Fibroblast of peridontal ligament (primary cell): ENCODE results near the gene ADCY5.

Source experiments
- DNase-seq: peaks from one replicate; pipeline ENCODE4 v3.0.0-alpha.2; 2010; ENCODE audit errors: extremely low read depth

ADCY5 gene

DNA sequence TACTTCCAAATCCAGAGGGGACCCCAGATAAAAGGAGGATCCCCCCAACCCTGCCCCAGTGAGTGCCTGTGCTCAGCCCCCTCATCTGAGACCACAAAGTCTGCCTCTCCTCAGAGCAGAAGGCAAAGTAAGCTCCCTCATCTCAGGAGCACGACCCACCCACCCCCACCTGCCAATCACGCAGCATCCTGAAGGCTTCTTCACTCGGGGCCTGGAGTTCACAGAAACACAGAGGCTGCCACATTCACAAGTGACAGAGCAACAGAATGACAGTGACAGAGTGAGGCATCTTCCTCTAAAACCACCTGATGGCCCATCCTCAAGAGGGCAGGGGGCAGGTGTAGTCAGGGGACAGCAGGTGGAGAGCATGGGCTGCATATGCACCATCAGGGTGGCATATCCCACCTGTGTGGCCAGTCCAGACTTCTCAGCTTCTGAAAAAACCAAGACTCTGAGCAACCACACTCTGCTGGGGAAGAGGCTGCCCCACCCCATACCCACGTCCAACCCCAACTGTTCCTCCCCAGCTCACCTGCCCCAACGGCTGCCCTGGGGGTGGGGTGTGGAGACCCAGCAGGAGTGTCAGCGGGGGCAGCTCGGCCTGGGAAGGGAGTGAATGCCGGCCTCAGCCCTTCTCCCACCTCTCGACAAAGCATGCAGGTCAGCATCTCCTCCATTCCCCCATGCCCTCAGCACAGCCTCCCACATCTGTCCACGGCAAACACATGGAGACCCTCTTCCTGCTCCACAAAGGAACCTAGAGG is 19.3 kb downstream of the ADCY5 start:
- DNase-seq: no peak

DNA sequence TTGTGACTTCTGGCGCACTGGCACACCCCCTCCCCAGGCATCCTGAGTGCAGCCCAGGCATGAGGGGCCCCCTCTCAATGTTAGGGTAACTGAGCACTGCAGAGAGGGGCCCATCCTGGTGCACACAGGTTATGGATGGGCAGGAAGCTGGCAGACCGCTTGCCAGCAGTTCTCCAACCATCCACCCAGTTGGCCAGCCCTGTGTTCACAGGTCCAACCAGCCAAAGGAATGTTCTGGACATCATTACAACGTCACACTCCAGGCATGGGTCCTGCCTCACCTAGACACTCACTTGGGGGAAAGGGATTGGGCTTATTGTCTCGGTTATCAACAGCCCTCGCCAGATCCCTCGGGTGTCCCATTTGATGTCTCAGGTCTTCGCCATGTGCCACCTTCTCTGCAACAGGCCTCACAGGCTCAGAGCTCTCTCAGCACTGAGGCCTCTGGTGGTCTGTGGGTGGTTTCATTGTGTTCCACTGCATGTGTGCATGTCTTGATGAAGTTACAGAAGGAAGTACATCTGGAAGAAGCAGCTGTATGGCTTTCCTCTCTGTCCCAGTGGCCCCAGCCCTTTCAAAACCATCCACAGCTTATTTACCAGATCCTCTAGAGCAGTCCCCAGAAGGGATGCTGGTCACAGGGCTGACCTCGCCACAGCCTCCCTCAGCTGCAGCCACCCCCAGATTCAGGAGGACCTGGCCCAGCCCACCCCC is 23.7 kb downstream of the ADCY5 start:
- DNase-seq: no peak

DNA sequence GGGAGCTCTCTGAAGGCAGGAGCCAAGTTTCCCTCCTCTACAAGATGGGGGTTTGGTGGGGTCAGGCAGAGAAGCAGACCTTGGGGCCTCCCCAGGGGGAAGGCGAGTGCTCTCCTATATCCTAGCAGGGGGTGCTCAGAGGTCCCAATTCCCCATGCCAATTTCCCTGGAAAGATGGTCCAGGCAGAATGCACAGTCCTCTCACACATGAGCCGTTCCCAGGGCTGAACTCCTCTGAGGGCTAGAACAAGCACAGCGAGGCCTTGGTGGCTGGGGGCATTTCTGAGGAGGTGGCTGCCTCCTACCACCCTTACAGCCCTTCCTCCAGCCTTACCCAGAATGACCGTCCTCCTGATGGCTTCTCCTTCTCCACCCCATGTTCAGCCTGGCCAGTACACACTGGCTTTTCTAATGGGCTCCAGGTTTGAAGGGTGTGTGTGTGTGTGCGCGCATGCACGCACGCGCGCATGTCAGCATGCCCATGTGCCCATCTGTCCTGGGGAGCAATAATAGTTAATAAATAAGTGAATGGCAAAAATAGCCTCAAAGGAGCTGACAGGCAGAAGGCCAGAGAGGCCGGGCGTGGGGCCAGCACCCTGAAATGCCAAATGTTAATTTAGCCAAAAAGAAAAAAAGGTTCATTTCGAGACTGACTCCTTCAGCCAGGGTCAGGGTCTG is 24.4 kb downstream of the ADCY5 start:
- DNase-seq: no peak

DNA sequence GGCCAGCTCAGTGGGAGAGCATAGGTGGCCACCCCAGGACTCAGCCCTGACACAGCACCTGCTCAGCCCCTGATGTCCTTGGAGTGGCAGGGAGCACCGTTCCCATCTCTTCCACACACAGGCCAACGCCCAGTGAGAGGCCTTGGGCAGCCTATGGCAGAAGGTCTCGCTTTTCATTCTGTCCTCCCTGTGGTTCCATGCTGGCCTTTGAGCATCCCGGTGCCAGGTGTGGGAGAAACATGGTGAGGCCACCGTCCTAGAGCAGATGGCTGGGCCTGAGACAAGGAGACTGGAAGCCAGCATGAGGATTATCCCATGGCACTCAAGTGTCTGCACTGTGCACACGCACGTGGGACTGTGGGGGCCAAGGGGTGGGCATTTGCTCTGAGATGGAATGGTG is 25.1 kb downstream of the ADCY5 start:
- no peak for DNase-seq

DNA sequence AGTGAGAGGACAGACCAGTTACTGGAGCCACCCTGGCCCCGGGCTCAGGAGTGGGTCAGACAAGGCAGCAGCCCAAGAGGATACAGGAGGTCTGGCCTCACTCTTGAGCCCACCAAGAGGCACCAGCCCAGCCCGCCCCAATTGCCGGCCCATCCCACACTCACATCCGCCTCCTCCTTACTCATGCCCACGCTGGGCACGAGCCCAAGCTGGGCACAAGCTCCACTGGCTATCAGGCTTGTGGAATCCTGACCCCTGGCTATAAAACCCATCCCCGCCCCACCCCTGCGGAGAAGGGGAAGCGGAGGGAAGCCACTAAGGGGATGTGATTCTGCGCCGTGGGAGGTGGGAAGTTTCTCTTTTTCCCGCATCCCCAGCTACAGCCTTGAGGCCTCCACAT is 25.9 kb downstream of the ADCY5 start:
- DNase-seq: no peak

DNA sequence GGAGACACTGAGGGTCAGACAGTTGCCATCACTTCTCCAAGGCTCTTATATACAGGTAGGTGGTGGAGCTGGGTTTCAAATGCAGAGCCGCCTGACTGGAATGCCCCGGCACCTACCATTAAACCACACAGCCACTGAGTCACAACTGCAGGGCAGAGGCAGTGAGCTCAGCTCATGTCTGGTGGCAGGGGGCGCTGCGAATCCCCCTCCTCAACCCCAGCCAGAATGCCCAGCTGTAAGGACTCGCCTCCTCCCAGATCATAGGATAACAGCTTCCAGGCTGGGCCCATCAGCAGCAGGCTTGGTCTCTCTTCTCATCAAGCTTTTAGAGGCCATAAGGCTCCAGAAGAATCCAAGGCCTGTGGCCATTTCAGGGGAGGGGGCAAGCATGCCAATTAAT is 26.4 kb downstream of the ADCY5 start:
- no peak for DNase-seq

DNA sequence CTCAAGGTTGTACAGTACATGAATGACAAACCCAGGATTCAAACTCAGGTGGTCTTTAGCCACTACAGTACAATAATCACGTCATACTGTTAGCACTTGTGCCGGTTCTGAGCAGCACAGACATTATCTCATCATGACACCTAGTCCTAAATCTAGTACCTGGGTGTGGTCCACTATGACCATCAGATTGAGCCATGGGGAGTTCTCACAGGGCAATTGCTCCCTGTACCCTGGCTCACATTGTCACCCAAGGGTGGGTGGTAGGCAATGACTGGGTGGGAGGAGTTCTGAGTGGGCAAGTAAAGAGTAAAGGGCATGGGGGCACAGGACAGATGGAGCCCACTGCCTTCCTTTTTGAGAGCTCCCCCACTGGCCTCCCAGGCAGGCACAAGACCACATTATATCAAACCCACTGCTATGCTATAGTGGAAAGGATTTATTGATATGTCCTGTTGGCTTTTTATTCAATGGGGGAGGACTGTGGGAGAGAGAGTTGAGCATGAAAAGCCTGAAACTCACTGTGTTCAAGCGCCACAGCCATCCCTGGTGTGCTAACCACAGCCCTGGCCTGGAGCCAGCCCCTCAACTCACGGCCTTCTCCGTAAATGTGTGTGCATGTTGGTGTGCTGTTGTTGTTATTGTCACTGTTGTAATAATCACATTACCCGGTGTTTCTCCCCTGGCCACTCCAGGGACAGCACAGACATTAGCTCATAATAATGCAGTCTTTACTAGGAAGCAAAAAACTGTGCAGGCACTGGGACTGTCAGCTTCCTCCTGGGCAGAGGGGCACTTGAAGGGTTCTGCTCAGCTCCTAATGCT is 27.3 kb downstream of the ADCY5 start:
- no peak for DNase-seq

DNA sequence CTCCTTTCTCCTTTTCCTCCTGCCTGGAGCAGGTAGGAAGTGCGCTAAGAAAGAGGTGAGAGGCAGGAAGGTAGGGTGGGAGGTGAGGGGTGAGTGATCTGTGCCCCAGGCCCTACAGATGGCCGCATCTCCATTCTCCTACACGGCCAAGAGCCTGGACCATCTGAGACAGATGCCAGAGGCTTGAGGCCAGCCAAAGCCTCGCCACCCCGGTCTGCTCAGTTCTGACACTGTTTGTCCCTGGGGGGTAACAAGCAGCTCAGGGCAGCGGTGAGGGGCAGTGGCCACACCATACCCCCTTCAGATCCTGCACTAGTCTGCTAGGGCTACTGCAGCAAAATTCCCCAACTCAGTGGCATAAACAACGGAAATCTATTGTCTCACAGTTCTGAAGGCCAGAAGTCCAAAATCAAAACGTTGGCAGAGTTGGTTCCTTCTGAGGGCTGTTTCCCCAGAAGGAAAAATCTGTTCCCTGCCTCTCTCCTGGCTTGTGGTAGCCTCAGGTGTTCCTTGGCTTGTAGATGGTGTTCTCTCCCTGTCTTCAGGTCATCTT is 28.4 kb downstream of the ADCY5 start:
- DNase-seq: no peak

DNA sequence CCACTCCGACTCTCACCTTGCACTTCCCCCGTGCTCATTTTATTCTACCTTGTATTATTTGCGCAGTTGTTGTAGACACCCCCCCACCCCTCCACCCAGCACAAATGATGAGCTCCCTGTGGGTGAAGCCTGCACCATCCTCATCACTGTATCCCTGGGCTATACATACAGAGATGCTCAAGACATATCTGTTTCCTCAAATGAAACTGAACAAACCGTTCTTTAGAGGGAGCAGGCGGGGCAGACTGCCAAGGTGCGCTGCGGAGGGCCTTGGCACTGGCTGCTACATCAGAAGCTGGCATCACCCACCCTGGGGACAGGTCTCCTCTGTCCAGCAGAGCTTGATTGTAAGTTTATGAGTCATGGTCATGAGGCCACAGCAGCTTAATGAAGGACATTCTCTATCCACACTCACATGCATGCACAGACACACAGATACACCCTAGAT is 29.0 kb downstream of the ADCY5 start:
- DNase-seq: no peak

DNA sequence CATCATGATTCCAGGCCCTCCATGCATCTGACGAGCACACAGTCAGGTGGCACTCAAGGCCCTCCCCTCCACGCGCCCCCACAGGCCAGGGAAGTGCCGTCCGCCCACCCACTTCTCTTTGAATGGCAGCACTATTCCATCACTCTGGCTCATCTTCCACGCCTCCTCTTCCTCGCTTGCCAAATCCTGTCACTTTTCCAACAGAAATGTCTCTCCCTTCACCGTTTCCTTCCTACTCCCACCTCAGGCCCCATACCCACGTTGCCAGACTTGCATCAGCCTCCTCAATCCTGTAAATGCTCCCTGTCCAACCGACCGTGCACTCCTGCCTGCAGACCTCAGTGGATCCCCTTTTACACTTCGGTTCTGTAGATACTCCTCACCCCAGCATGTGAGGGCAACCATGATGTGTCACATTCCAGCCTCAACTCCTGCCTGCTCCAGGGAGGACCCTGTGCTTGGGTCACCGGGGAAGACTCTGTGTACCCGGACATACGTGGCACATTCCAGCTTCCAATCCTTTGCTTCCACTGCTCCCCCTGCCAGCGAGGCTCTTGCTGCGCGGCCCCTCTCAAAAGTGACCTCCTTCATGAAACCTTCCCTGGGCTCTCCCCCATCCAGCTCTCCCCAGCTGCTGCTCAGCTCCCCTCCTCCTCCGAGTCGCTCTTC is 29.6 kb downstream of the ADCY5 start:
- no peak for DNase-seq

DNA sequence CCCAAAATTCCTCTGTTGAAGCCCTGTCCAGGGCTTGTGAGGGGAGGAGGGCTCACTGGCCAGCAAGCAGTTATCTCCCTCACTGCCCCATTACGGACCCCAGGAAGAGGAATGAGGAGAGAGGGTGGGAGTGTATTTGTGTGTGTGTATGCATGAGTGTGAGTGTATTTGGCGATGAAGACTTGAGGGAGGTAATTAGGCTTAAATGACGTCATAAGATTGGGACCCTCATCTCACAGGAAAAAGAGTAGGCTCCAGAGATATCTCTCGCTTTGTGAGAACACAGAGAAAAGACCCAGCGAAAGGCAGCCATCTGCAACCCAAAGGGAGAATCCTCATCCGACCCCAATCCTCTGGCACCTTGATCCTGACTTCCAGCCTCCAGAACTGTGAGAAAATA is 32.2 kb downstream of the ADCY5 start:
- DNase-seq: no peak

DNA sequence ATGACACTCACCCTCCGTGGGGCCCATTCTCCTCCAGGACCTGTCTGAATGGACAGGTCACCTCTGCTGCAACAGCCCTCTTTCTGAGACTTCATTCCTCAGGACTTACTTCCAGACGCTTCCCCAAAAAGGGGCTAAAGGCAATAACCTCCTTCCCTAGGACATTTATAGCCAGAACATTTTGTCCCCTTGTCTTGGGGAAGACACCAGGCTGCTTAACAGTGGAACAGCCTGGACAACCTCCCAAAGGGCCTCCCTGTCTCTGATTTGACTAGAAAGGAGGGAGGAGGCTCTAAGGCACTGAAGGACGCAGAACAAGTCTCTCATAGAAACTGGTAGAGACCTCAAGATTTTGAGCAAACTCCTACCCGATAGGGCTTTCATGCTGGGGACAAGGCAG is 32.7 kb downstream of the ADCY5 start:
- no peak for DNase-seq

DNA sequence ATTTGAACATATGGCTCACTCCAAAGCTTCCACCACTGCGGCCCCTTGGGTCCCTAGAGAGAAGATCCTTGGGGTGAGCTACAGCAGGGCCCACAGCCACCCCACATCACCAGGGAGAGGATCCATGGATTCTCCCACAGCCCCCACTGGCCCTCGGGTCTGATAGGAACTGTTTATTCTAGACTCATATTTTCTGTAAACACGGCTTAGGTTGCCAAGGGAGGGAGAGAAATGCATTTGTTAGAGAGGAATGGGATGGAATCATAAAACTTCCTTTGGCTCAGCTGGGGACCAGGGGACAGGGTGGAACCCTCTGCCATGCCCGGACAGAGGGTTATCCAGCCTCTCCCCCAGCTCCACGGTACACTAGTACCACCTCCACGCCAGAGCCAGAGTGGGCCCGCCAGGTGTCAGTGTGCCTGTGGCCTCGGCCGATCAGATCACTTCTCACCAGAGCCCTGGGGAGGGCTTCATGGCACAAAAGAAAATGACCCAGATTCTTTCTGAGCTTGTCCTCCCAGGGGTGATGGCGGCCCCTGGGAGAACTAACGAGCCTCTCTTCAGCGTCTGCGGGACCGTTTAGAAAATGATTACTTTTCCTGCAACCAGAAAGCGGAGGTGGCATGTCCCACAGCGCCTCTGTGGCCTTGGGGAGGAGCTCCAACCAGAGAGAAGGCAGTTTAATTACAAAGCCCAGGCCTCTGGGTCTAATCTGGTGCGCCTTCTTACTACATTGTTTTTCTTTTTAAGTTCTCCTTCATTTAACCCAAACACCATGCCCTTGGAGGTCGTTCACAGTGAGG is 33.7 kb downstream of the ADCY5 start:
- no peak for DNase-seq

DNA sequence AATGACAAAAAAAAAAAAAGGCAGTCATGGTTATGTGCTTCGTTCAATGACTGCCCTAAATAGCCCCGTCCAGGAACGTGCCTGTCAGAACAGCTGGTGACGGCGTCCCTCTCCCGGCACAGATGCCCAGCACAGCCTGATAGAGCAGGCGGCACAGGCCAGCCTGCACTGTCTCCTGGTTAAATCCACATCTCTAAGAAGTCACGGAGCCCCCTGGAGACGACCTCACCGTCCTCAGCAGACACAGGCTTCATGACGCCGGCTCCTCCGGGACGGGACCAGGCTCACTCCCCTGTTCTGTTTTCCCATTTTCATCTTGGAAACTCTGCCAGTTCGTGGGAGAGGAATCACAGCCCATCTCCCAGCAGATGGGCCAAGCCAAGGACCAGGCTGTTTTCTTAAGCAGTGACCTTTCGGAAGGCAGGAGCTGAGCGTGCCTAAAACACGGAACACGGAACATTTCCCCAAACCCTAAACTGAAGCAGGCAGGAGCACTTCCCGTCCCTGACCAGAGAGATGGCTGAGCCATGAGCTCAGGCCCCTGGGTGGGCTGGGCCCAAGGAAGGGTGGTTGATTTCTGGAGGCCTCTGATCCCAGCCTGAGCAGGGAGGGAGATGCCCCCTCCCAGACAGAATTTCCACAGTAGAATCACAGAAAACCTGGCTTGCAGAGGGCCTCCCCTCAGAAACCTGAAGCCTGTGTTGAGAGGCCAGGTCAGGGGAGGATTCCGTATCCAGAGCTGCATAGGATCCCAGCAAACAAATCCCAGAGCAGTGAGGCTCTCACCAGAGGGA is 35.9 kb downstream of the ADCY5 start:
- peak; percentile 5 for DNase-seq

DNA sequence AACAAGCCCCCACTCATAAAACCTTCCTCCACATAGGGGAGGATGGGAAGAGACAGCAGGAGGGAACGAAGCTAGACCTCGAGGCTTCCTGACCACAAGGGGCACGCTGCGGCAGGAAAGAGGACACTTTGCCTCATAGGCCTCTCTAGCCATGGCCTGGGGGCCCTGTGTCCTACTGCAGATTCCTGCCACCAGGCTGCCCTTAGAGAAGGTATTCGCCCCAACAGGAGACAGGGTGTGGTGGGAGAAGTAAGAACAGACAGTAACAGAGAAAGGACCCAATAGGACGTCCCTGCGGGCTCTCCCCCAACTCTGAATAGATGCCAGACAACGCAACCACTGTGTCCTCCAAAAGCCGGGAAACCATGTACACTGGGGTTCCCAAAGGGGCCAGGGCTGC is 36.8 kb downstream of the ADCY5 start:
- DNase-seq: no peak

DNA sequence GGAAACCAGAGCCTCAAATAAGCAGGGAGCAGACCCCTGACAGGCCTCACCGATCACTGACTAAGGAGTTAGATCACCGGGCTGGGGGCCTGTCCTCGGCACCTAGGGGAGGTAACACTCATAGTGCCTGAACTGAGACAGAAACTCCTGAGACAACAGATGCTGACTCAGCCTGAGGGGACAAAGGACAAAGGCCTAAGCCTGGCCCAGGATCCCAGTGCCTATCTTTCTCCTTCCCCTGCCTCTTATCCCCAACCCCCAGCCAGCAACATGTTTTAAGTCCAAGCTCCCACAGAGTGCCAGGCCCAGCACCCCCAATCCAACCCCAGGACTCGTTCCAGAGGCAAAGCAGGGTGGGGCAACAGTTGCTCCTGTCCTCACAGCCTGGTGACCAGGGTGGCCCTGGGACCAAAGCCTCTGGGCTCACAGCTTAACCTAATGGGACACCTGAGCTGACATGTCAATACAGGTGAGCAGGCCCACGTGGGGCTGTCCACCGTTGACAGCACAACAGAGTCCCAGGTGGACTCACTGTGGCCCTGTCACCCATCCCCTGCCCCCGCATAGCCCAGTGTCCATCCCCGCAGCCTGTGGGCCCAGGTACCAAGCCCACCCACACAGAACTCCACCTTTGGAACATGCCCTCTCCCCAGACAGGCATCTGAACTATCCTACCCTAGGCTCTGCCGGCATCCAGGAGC is 37.4 kb downstream of the ADCY5 start:
- DNase-seq: no peak

DNA sequence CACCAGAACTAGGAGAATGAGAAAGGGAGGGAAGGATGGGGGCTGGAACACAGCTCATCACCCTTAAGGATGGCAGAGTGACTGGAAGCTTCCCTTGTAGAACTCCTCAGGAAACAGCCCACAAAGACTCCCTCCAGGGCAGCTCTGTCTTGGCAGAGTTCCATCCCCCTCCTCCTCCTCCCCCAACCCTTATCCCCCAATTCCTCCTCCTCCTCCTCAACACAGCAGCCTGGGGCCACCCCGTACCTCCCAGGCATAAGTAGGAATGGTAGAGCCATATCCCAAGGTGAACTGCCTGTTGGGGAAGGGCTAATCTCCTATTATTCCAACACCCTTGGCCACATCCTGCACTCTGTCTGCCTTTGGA is 38.8 kb downstream of the ADCY5 start:
- DNase-seq: no peak

DNA sequence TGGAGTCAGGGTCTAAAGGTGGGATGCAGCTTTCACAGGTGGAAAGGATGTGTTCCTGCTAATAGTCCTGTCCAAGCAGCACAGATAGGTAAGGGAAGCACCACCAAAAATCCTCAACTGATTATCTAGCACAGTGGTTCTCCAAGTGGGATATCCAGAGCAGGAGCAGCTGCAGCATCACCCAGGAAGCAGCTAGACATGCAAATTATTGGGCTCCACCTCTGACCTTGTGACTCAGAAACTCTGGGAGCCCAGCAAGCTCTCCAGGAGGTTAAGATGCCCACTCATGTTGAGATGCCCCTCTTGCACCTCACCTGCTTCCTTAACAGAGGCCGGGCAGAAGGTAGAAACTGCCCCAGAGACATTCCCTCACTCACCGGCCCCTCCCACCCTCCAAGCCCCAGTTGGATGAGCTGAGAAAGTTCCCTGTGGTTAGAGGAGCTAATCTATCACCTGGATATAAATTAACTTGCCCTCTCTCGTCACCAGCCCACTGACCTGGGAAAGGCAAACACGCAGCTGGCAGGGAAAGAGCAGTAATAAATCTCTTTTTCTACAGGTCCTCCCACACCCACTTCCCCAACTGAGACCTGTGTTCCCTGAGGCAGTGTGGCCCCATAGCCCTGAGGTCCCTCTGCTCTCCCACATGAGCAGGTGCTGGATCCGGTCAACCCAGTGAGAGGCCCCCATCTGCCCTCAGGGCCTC is 39.3 kb downstream of the ADCY5 start:
- no peak for DNase-seq
